Thoracic aorta (tissue), 2 donors: ENCODE results near the gene NUDCD3. TPM values are rescaled to one million over a fixed set of nuclear protein-coding genes. Genes with fewer than 3 reads are reported as not detected.

Source experiments
- ATAC-seq: fragments of 150-250 bp; one replicate; pipeline ENCODE4 v1.8.0; 2017; ENCODE audit warnings: low read depth; ENCODE audit not compliant: insufficient number of reproducible peaks, low FRiP score
- DNase-seq: peaks from one replicate; pipeline ENCODE4 v3.0.0-alpha.2; 2020; ENCODE audit warnings: low spot score
- H3K27ac ChIP-seq, 2 donors: fragments of 200-600 bp; sonication (generic); 1 replicate in 1 of 2; 2 replicates in 1 of 2; pipeline ENCODE4 v1.5.1; 2016; ENCODE audit warnings: mild to moderate bottlenecking in 2 of 2, moderate library complexity in 2 of 2
- H3K27me3 ChIP-seq: fragments of 200-600 bp; sonication (generic); replicated peaks from 2 replicates; pipeline ENCODE4 v1.6.0; 2016; ENCODE audit warnings: mild to moderate bottlenecking; ENCODE audit not compliant: insufficient read depth
- H3K36me3 ChIP-seq: fragments of 200-600 bp; sonication (generic); one replicate; pipeline ENCODE4 v1.5.1; 2016
- H3K4me1 ChIP-seq, 2 donors: fragments of 200-600 bp; sonication (generic); 1 replicate in 1 of 2; 2 replicates in 1 of 2; pipeline versions ENCODE4 v1.5.1 to v1.6.0; 2016; ENCODE audit warnings: low read depth in 2 of 2, mild to moderate bottlenecking in 1 of 2; ENCODE audit not compliant: control insufficient read depth in 1 of 2
- H3K4me3 ChIP-seq: fragments of 200-600 bp; sonication (generic); 2 replicates; pipeline ENCODE4 v1.5.1; 2016; ENCODE audit warnings: mild to moderate bottlenecking
- H3K9me3 ChIP-seq: fragments of 200-600 bp; sonication (generic); 2 replicates; pipeline ENCODE4 v1.5.1; 2016
- total RNA-seq, 2 donors: library from RNA; depleted of rRNA; stranded (reverse); fragments of >200 nt; gene quantifications; one replicate each; pipeline versions ENCODE4 v1.1.0 to v1.2.3, GENCODE V29; 2016
- TF ChIP-seq, protein P1 (sequence below): fragments of 200-600 bp; sonication (generic); IDR thresholded peaks from one replicate; pipeline ENCODE4 v1.5.1; 2019; ENCODE audit warnings: antibody characterized with exemption

The NUDCD3 gene
- total RNA-seq, 2 donors from 2014 or later = 57.0 to 64.5 TPM

DNA sequence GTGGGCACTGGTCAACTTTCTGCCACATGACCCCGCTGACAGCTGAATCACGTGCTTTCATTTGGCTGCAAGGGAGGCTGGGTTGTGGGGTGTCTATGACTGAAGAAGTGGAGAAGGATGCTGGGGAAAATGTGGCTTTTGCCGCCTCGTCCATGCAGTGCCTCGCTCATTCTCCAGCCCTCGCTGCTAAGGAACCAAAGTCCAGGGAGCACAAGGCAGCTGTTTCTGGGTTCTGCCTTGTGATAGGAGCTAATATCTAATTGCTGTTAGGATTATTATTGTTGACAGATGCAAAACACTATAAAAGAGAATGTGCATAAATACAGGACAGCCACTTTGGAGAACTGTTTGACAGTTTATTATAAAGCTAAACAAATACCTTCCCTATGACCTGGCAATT lies 160.1 kb downstream of the NUDCD3 start:
- Histone ChIP-seq H3K27me3 (no peaks in the 10 kb centered on the region), H3K4me1 (peaks cover 0 to 20% of the 10 kb centered on the region in 2 donors), H3K9me3 (no peaks in the 10 kb centered on the region), H3K4me3 (no peak overlapping the region), H3K36me3 (no peaks in the 10 kb centered on the region), H3K27ac (no peak overlapping the region)
- DNase-seq (no peak), ATAC-seq (no peak)
- TF ChIP-seq, protein P1, sequence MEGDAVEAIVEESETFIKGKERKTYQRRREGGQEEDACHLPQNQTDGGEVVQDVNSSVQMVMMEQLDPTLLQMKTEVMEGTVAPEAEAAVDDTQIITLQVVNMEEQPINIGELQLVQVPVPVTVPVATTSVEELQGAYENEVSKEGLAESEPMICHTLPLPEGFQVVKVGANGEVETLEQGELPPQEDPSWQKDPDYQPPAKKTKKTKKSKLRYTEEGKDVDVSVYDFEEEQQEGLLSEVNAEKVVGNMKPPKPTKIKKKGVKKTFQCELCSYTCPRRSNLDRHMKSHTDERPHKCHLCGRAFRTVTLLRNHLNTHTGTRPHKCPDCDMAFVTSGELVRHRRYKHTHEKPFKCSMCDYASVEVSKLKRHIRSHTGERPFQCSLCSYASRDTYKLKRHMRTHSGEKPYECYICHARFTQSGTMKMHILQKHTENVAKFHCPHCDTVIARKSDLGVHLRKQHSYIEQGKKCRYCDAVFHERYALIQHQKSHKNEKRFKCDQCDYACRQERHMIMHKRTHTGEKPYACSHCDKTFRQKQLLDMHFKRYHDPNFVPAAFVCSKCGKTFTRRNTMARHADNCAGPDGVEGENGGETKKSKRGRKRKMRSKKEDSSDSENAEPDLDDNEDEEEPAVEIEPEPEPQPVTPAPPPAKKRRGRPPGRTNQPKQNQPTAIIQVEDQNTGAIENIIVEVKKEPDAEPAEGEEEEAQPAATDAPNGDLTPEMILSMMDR = no peak

DNA sequence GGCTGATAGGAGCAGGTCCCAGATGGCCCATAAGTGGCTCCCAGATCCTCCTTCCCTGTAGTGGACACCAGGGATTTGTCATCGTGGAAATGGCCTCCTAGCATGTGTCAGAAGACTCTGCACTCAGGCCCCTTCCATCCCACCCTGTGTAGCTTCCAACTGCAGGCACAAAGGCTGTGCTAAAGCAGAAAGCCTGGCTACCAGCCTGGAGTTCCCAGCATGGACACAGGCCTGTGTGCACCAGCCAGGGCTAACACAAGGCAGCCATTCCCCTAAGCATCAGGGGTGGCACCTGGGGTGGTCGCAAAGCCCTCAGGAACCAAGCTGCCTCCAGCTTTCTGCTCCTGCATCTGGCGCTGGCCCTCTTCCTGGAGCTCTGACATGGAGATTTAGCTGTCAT lies 160.6 kb downstream of the NUDCD3 start:
- no peak for ATAC-seq
- no peaks in the 10 kb centered on the region for H3K27me3 ChIP-seq
- no peaks in the 10 kb centered on the region for H3K9me3 ChIP-seq
- DNase-seq = no peak
- H3K36me3 ChIP-seq = no peaks in the 10 kb centered on the region
- H3K27ac ChIP-seq = no peak overlapping the region
- peaks cover 0 to 20% of the 10 kb centered on the region in 2 donors for H3K4me1 ChIP-seq
- no peak overlapping the region for H3K4me3 ChIP-seq
- TF ChIP-seq, protein P1 = no peak

Other genes with a start within 250 kb of the NUDCD3 start
- 1 to 10 TPM; 1.5 to 2.8 TPM for gene CAMK2B, start 165.1 kb downstream of the NUDCD3 start, total RNA-seq
- 1 to 10 TPM in 1 of 2 donors, under 1 TPM in 1; 0.85 to 2.2 TPM for gene NPC1L1, start 50.7 kb upstream of the NUDCD3 start, total RNA-seq
- 10 to 100 TPM; 47.4 to 79.2 TPM for gene DDX56, start 83.2 kb upstream of the NUDCD3 start, total RNA-seq
- 100 to 1,000 TPM in 1 of 2 donors, 10 to 100 TPM in 1; 88.2 to 187 TPM for gene TMED4, start 91.6 kb upstream of the NUDCD3 start, total RNA-seq
- gene OGDH, start 116.0 kb upstream of the NUDCD3 start, total RNA-seq = 10 to 100 TPM; 80.8 to 99.2 TPM